PFSK-1 (cell line): ENCODE measurements around the gene PLEKHB2.

Source experiments
- TAF1 ChIP-seq: IDR thresholded peaks from 2 replicates; pipeline ENCODE4 v1.6.1; 2012; ENCODE audit warnings: low read length, control low read depth, borderline replicate concordance; ENCODE audit not compliant: insufficient read depth
- TF ChIP-seq, protein P1 (sequence below), 2 experiments: IDR thresholded peaks; 2 replicates each; pipeline versions ENCODE4 v1.6.1 to v1.8.0; 2011 to 2012; ENCODE audit warnings: low read depth in 2 of 2, low read length in 2 of 2, control low read depth in 1 of 2, inconsistent platforms in 1 of 2, mild to moderate bottlenecking in 1 of 2, moderate library complexity in 1 of 2; ENCODE audit not compliant: insufficient read depth in 1 of 2

DNA sequence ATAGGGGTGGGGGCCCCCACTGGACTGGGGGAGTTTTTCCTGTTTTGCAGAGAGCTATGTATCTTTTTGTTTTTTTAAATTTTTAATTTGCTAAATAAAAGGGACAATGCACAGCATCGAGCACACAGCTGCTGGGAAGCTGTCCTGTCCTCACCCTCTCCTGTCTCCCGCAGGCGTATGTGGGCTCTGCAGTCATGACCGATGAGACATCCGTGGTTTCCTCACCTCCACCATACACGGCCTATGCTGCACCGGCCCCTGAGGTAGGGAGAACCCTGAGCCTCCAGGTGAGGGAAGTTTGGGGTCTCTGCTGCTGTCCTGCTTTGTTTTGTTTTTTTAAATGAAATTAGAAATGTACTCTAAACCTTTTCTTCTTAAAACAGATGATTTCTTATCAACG is 27.6 kb downstream of the PLEKHB2 start:
- no peak for TF ChIP-seq TAF1
- TF ChIP-seq, protein P1, sequence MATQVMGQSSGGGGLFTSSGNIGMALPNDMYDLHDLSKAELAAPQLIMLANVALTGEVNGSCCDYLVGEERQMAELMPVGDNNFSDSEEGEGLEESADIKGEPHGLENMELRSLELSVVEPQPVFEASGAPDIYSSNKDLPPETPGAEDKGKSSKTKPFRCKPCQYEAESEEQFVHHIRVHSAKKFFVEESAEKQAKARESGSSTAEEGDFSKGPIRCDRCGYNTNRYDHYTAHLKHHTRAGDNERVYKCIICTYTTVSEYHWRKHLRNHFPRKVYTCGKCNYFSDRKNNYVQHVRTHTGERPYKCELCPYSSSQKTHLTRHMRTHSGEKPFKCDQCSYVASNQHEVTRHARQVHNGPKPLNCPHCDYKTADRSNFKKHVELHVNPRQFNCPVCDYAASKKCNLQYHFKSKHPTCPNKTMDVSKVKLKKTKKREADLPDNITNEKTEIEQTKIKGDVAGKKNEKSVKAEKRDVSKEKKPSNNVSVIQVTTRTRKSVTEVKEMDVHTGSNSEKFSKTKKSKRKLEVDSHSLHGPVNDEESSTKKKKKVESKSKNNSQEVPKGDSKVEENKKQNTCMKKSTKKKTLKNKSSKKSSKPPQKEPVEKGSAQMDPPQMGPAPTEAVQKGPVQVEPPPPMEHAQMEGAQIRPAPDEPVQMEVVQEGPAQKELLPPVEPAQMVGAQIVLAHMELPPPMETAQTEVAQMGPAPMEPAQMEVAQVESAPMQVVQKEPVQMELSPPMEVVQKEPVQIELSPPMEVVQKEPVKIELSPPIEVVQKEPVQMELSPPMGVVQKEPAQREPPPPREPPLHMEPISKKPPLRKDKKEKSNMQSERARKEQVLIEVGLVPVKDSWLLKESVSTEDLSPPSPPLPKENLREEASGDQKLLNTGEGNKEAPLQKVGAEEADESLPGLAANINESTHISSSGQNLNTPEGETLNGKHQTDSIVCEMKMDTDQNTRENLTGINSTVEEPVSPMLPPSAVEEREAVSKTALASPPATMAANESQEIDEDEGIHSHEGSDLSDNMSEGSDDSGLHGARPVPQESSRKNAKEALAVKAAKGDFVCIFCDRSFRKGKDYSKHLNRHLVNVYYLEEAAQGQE (IDR thresholded peaks at IDR 0.05; ENCODE audit: insufficient read depth in 1 of 2, low read depth in 2 of 2, low read length in 2 of 2): no peak
